ENCODE data around the gene FADS2.

DNA sequence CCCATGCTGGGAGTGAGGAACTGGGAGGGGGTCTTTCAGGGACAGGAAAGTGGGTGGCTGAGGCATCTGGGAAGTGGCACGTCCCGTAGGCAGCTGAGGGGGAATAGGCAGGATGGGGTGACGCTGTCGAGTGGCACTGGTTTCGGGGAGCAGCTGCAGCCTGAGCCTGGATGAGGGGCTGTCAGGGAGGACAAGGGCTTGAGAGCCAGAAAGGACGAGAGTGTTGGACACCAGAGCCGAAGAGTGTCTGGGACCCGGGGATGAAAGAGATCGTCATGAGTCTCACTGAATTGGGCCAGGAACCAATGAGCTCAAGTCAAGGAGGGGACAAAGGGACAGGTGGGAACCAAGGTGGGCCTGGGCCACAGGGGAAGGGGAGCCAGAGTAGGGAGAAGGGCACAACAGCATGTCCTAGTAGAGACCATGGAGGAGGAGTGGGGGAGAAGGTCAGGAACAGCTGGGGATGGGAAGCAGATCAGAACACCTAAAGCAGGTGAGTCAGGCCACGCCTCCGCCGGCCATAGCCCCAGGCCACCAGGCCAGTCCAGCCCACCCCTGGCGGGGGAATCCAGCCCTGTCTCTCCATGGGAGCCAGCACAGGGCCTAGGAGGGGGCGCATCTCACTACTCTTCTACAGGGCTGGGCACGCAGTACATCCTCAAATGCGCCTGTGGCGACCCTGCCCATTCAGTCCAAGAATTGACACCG is 85.0 kb downstream of the FADS2 start:
- TF ChIP-seq, protein P1, sequence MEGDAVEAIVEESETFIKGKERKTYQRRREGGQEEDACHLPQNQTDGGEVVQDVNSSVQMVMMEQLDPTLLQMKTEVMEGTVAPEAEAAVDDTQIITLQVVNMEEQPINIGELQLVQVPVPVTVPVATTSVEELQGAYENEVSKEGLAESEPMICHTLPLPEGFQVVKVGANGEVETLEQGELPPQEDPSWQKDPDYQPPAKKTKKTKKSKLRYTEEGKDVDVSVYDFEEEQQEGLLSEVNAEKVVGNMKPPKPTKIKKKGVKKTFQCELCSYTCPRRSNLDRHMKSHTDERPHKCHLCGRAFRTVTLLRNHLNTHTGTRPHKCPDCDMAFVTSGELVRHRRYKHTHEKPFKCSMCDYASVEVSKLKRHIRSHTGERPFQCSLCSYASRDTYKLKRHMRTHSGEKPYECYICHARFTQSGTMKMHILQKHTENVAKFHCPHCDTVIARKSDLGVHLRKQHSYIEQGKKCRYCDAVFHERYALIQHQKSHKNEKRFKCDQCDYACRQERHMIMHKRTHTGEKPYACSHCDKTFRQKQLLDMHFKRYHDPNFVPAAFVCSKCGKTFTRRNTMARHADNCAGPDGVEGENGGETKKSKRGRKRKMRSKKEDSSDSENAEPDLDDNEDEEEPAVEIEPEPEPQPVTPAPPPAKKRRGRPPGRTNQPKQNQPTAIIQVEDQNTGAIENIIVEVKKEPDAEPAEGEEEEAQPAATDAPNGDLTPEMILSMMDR (conservative IDR thresholded peaks at IDR 0.05): no peak
- no peak for TF ChIP-seq EZH2 (IDR thresholded peaks at IDR 0.05; ENCODE audit: low read depth)
